PFSK-1 (cell line): ENCODE data around the gene IRF1.

Experiments used
- POLR2AphosphoS5 ChIP-seq: IDR thresholded peaks from 2 replicates; pipeline ENCODE4 v1.6.1; 2012; ENCODE audit warnings: low read depth, mild to moderate bottlenecking, control low read depth, low read length, moderate library complexity
- REST ChIP-seq, 2 experiments: IDR thresholded peaks; 2 replicates each; pipeline versions ENCODE4 v1.6.1 to v1.8.0; 2011 to 2012; ENCODE audit warnings: low read depth in 2 of 2, low read length in 2 of 2, control low read depth in 1 of 2, inconsistent platforms in 1 of 2, mild to moderate bottlenecking in 1 of 2, moderate library complexity in 1 of 2; ENCODE audit not compliant: insufficient read depth in 1 of 2
- TAF1 ChIP-seq: IDR thresholded peaks from 2 replicates; pipeline ENCODE4 v1.6.1; 2012; ENCODE audit warnings: low read length, control low read depth, borderline replicate concordance; ENCODE audit not compliant: insufficient read depth

GRCh38 chr5:132488590-132488989 lies 2.0 kb downstream of the IRF1 start:
- TF ChIP-seq POLR2AphosphoS5, result no peak
- no peak for TF ChIP-seq TAF1
- TF ChIP-seq REST (IDR thresholded peaks at IDR 0.05; ENCODE audit: insufficient read depth in 1 of 2, low read depth in 2 of 2, low read length in 2 of 2), result no peak
